Testis (tissue), 2 donors: ENCODE results near the gene TMEM123.

ENCODE experiments used
- CTCF ChIP-seq, 3 experiments: fragments of 450-650 bp in 2 of 3; fragments of 200-600 bp in 1 of 3; sonication (generic) in 1 of 3; IDR thresholded peaks; one replicate each; pipeline ENCODE4 v1.5.1; 2016 to 2019; ENCODE audit warnings: antibody characterized with exemption in 3 of 3, mild to moderate bottlenecking in 2 of 3, moderate library complexity in 1 of 3
- POLR2A ChIP-seq: fragments of 450-650 bp; IDR thresholded peaks from one replicate; pipeline ENCODE4 v1.6.1; 2017; ENCODE audit warnings: antibody characterized with exemption, mild to moderate bottlenecking, moderate library complexity

DNA sequence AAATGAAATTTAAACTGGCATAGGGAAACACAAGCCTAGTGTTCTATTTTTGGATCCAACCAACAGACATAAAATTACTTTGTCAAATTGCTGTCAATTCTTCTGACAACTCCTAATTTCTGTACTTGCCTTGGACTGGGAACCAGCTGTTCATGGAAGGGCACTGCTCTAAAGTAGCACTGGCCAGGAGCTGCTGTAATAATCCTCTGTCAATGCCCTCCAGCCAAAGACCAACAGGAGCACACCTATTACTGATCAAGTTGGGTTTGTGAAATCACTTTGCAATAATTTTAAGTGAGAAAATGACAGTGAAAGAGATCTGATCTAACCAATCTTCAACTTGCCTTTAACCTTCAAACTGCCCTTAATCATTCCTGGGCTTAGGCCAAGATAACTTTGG, 18.9 kb upstream of the TMEM123 start:
- TF ChIP-seq CTCF (IDR thresholded peaks at IDR 0.05) = no peak
- TF ChIP-seq POLR2A = no peak
